ENCODE results near the gene CSF1. TPM values are rescaled to one million over a fixed set of nuclear protein-coding genes. Genes with fewer than 3 reads are reported as not detected.
"Not testable (repeated sequence)": the region's sequence is repeated elsewhere in the genome, so short reads cannot be mapped to it uniquely, and the experiment has no call there.

CSF1 gene
- total RNA-seq, 4 donors from 2014 or later, result 33.5 to 127 (median 62.3) TPM

DNA sequence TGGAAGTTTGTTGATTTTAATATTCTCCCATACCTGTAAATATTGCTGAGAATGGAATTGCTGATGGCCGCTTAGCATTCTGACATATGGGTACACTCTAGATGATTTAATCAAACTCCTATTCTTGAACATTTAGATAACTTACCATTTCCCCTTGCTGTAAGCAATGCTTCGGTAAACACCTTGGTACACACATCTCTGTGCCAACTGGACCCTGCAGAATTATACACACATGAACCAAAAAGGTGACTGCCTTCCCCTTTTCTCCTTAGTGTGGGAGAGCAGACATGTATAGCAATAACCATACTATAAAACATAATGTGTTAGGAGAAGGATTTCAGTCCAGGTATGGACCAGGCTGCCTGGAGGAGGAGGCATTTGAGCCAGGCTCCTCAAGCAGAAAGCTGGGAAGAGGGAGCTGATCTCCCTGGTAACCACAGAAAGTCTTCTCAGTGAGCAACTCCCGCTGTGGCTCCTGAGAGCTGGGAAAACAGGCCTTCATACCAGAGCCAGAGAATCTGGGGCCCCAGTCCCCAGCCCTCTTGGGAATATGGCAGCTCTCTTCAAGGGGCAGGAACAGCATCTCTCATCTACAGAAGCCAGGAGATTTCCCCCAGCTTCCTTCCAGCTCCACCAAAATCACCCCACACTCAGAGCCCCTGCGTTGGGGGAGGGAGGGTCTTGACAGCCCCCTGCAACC lies 33.9 kb upstream of the CSF1 start:
- peaks cover 26 to 46% of the 10 kb centered on the region in 2 donors for H3K4me1 ChIP-seq
- DNase-seq, result peak in 1 of 2 donors; percentile 37
- H3K4me3 ChIP-seq (replicated peaks in 1 of 3), result no peak overlapping the region
- 62 to 68% methylated on average over 3 to 4 of the region's 4 CpGs for WGBS, 2 donors
- H3K27me3 ChIP-seq, result no peaks in the 10 kb centered on the region
- TF ChIP-seq POLR2A (IDR thresholded peaks at IDR 0.05), result no peak
- TF ChIP-seq, protein P1, sequence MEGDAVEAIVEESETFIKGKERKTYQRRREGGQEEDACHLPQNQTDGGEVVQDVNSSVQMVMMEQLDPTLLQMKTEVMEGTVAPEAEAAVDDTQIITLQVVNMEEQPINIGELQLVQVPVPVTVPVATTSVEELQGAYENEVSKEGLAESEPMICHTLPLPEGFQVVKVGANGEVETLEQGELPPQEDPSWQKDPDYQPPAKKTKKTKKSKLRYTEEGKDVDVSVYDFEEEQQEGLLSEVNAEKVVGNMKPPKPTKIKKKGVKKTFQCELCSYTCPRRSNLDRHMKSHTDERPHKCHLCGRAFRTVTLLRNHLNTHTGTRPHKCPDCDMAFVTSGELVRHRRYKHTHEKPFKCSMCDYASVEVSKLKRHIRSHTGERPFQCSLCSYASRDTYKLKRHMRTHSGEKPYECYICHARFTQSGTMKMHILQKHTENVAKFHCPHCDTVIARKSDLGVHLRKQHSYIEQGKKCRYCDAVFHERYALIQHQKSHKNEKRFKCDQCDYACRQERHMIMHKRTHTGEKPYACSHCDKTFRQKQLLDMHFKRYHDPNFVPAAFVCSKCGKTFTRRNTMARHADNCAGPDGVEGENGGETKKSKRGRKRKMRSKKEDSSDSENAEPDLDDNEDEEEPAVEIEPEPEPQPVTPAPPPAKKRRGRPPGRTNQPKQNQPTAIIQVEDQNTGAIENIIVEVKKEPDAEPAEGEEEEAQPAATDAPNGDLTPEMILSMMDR (IDR thresholded peaks at IDR 0.05), result no peak
- H3K36me3 ChIP-seq, result no peaks in the 10 kb centered on the region
- H3K27ac ChIP-seq, result peak overlapping the region; percentile 93 to 99 (median 93)
- H3K9me3 ChIP-seq, result no peaks in the 10 kb centered on the region
- intact Hi-C loops (cut with DNase I), result no loop called here

DNA sequence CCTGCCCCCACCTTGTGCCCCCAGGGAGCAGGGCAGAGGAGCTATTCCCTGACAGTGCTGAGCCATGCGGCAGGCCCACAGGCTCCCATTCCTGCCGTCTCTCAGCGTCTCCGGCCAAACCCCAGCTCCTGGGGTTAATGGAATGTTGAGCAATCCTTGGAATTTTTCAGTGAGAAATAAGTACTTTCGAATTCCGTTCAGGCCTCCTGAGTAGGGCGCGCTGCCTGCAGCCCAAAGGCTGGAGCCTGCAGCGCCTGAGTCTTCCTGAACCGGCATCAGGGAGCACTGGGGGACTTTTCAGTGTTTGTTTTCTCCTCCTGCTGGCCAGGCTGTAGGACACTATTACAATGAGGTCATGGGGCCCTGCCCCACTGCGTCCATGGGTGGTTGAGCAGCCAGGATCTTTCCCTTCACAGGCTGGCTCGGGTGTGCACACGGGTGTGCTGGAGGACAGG lies 33.3 kb upstream of the CSF1 start:
- DNase-seq, result peak; percentile 83 to 89
- intact Hi-C loops (cut with DNase I), result no loop called here
- Histone ChIP-seq H3K27ac (peak overlapping the region; percentile 93 to 99 (median 93)), H3K9me3 (no peaks in the 10 kb centered on the region), H3K36me3 (no peaks in the 10 kb centered on the region), H3K4me1 (peaks cover 26 to 44% of the 10 kb centered on the region in 2 donors), H3K27me3 (no peaks in the 10 kb centered on the region), H3K4me3 (replicated peaks in 1 of 3) (no peak overlapping the region)
- WGBS, 2 donors, result 6 to 15% methylated on average over 7 to 13 of the region's 13 CpGs
- TF ChIP-seq, protein P1 (IDR thresholded peaks at IDR 0.05), result peak in 4 of 6 experiments; percentile 32 to 56 (median 47)
- TF ChIP-seq POLR2A (IDR thresholded peaks at IDR 0.05), result peak in 1 of 2 donors; percentile 58

DNA sequence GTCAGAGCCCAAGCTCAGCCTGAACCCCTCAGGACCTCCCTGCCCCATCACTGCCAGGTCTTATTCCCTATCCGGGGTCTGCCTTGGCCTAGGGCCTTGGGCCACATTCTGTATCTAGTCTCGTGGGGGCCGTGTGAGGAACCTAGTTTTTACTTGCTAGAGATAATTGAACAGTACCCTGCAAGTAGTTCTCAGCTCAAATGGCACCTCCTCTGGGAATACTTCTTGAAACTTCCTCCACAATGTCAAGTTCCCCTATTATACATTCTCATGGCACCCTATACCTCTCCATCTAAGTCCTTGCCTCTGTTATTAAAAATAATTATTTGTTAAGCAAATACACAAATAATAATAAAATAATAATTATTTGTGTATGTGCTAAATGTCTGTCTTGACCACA lies 32.9 kb upstream of the CSF1 start:
- TF ChIP-seq, protein P1 (IDR thresholded peaks at IDR 0.05), result no peak
- no peak for TF ChIP-seq POLR2A (IDR thresholded peaks at IDR 0.05)
- no peak for DNase-seq
- 32 to 44% methylated on average over 3 of the region's 3 CpGs for WGBS, 2 donors
- Histone ChIP-seq H3K27ac (peak overlapping the region; percentile 93 to 99 (median 93)), H3K9me3 (no peaks in the 10 kb centered on the region), H3K27me3 (no peaks in the 10 kb centered on the region), H3K36me3 (no peaks in the 10 kb centered on the region), H3K4me1 (peaks cover 29 to 44% of the 10 kb centered on the region in 2 donors), H3K4me3 (replicated peaks in 1 of 3) (no peak overlapping the region)
- intact Hi-C loops (cut with DNase I), result no loop called here

DNA sequence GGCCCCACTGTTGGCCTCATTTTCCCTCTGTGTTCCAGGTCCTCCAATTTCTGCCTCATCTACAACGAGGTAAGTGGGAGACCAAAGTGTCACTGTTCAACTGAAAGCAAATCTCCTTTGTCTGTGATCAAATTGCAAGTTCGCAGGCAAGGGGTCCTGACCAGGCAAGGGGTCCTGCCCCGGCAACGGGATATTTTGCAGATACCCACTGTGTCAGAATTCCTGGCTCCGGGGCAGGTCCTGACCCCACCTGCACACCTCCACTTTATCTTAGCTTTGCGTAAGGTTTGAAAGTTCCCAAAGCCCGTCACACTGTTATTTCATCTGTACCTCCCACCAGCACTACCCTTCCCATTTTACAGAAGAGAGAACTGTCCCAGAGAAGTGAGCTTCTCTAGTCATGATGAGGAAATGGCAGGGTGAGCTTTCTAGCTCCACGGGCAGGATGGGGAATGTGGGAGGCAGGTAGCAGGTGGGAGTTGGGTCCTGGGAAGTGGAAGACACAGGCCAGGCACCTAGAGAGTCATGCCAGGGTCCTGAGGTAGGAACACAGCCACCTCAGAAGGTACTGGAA lies 32.0 kb upstream of the CSF1 start:
- H3K27me3 ChIP-seq, result no peaks in the 10 kb centered on the region
- no peak overlapping the region for H3K4me3 ChIP-seq (replicated peaks in 1 of 3)
- H3K4me1 ChIP-seq, result peaks cover 25 to 44% of the 10 kb centered on the region in 2 donors
- H3K36me3 ChIP-seq, result no peaks in the 10 kb centered on the region
- no peak for DNase-seq
- TF ChIP-seq, protein P1 (IDR thresholded peaks at IDR 0.05), result no peak
- no peak for TF ChIP-seq POLR2A (IDR thresholded peaks at IDR 0.05)
- H3K9me3 ChIP-seq, result no peaks in the 10 kb centered on the region
- intact Hi-C loops (cut with DNase I), result no loop called here
- H3K27ac ChIP-seq, result peak overlapping the region; percentile 93 to 99 (median 93)
- WGBS, 2 donors, result 87 to 89% methylated on average over 8 of the region's 8 CpGs

DNA sequence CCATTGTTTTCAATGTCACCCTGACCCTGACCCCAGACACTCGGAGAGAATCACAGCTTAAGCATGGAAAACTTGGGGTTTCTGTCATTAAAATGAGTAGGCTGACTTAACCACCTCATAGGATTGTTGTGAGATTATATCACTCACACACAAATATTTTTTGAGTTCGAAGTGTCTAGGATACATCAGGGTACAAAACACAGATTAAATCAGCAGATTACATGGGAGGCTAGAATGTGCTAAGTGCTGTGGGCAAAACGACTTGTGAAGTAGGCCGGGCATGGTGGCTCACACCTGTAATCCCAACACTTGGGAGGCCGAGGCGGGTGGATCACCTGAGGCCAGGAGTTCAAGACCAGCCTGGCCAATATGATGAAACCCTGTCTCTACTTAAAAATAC lies 31.3 kb upstream of the CSF1 start:
- intact Hi-C loops (cut with DNase I); H3K4me3 ChIP-seq (replicated peaks in 1 of 3); H3K9me3 ChIP-seq; H3K27ac ChIP-seq; H3K36me3 ChIP-seq; H3K27me3 ChIP-seq; DNase-seq: not testable (repeated sequence)
- 91 to 97% methylated on average over 6 of the region's 6 CpGs for WGBS, 2 donors
- peaks cover 23 to 44% of the 10 kb centered on the region in 2 donors for H3K4me1 ChIP-seq

All from thyroid gland (tissue), 4 donors.